Peyer's patch (tissue), 4 donors: ENCODE data around the gene SMAD3.

Experiments
- POLR2A ChIP-seq, 2 donors: fragments of 450-650 bp; IDR thresholded peaks; one replicate each; pipeline ENCODE4 v1.5.1; 2017; ENCODE audit warnings: antibody characterized with exemption in 2 of 2, mild to moderate bottlenecking in 2 of 2, moderate library complexity in 2 of 2
- TF ChIP-seq, protein P1 (sequence below), 6 experiments: fragments of 450-650 bp in 4 of 6; fragments of 200-600 bp in 2 of 6; sonication (generic) in 1 of 6; IDR thresholded peaks; one replicate each; pipeline ENCODE4 v1.5.1; 2017 to 2019; ENCODE audit warnings: antibody characterized with exemption in 6 of 6, mild to moderate bottlenecking in 3 of 6, moderate library complexity in 1 of 6

DNA sequence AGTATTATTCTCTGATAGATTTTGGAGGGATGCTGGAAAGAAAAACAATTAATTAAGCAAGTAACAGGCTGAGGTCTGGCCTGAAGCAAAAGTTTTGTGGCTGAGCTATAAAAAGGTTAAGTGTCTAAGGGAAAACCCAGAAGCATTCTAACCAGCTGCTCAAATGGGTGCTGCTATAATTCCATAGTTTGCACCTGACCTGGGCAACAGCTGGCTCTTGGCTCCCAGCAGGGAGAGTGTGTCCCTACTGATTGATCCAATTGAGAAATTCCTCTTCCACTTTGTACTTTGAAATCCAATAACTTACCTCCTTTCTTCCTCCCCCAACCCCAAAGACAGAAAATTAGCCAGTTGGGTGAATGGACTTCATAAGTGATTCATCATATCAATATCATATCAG, 27.7 kb upstream of the SMAD3 start:
- no peak for TF ChIP-seq POLR2A (IDR thresholded peaks at IDR 0.05)
- TF ChIP-seq, protein P1, sequence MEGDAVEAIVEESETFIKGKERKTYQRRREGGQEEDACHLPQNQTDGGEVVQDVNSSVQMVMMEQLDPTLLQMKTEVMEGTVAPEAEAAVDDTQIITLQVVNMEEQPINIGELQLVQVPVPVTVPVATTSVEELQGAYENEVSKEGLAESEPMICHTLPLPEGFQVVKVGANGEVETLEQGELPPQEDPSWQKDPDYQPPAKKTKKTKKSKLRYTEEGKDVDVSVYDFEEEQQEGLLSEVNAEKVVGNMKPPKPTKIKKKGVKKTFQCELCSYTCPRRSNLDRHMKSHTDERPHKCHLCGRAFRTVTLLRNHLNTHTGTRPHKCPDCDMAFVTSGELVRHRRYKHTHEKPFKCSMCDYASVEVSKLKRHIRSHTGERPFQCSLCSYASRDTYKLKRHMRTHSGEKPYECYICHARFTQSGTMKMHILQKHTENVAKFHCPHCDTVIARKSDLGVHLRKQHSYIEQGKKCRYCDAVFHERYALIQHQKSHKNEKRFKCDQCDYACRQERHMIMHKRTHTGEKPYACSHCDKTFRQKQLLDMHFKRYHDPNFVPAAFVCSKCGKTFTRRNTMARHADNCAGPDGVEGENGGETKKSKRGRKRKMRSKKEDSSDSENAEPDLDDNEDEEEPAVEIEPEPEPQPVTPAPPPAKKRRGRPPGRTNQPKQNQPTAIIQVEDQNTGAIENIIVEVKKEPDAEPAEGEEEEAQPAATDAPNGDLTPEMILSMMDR (IDR thresholded peaks at IDR 0.05) = no peak
